Lower lobe of right lung (tissue), 2 donors: Measurements from ENCODE around the gene TRPC4AP. TPM values are rescaled to one million over a fixed set of nuclear protein-coding genes. Genes with fewer than 3 reads are reported as not detected.
A peak's percentile ranks its signal among the peaks of the same experiment; 100 is the strongest.

ENCODE experiments used
- ATAC-seq, 2 donors: fragments of 200-7000 bp; cut with Tn5 transposase; one replicate each; pipeline ENCODE4 v1.9.1; 2020 to 2022; ENCODE audit warnings: mild to moderate bottlenecking in 2 of 2, moderate library complexity in 2 of 2
- DNase-seq: peaks from one replicate; pipeline ENCODE4 v3.0.0-alpha.2; 2020
- H3K27ac ChIP-seq: fragments of 200-600 bp; one replicate; pipeline ENCODE4 v1.8.0; 2022
- H3K27me3 ChIP-seq: fragments of 200-600 bp; one replicate; pipeline ENCODE4 v1.8.0; 2022; ENCODE audit warnings: low read depth
- H3K36me3 ChIP-seq: fragments of 200-600 bp; one replicate; pipeline ENCODE4 v1.8.0; 2022; ENCODE audit warnings: mild to moderate bottlenecking
- H3K4me1 ChIP-seq: fragments of 200-600 bp; one replicate; pipeline ENCODE4 v1.8.0; 2022
- H3K4me3 ChIP-seq: fragments of 200-600 bp; one replicate; pipeline ENCODE4 v1.8.0; 2022; ENCODE audit warnings: mild to moderate bottlenecking
- H3K9me3 ChIP-seq: fragments of 200-600 bp; one replicate; pipeline ENCODE4 v1.8.0; 2022
- CTCF ChIP-seq: fragments of 200-600 bp; IDR thresholded peaks from one replicate; pipeline ENCODE4 v1.8.0; 2022; ENCODE audit warnings: antibody characterized with exemption, mild to moderate bottlenecking
- intact Hi-C: fragments of 100-400 bp; cut with DNase I; formaldehyde crosslinking; loops from one replicate; pipeline ENCODE4 v1.11.0; 2022
- total RNA-seq: library from RNA; stranded (reverse); fragmentation: NEBNext Ultra II Directional; extraction: Animal tissue kit (Norgen Biotek cat#: 25700); gene quantifications from one replicate; pipeline ENCODE4 v1.2.1, GENCODE V29; 2021
- donor health status: DM: no; HTN: yes; CAD: no; lungs with severe emphysema.

TRPC4AP gene
- total RNA-seq, 1 donor from 2014 or later = 63.2 TPM

DNA sequence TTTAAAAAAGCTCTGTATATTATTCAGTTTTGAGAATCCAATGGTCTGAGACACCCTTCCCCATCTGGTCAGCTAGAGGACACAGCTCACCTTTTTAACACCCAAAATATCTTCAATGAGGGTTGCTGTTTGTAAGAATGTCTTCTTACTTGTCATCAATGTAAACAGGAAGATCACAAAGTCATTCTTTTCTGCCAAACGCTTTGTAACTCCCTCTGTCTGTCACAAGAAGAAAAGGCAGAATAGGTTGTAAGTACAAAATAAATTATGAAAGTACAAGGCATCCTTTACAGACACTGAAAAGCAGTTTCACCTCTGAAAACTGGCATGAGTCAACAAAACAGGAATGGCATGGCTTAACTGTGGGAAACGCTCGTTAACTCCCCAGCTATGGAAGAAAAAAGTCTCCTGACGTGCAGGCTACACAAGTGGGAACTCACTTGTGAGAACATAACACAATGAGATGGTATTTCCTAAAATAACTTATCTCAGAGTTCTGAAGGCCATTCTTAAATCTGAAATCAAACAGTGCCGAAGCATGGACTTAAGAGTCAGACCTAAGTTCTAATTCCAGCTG is 42.7 kb downstream of the TRPC4AP start:
- ATAC-seq (peak in 1 of 2 donors; percentile 55), DNase-seq (no peak)
- TF ChIP-seq CTCF = no peak
- H3K36me3 ChIP-seq = peaks cover 69% of the 10 kb centered on the region
- intact Hi-C loops = no loop called here
- no peak overlapping the region for H3K27ac ChIP-seq
- no peak overlapping the region for H3K4me3 ChIP-seq
- H3K27me3 ChIP-seq = no peaks in the 10 kb centered on the region
- H3K4me1 ChIP-seq = peaks cover 6% of the 10 kb centered on the region
- H3K9me3 ChIP-seq = no peaks in the 10 kb centered on the region

DNA sequence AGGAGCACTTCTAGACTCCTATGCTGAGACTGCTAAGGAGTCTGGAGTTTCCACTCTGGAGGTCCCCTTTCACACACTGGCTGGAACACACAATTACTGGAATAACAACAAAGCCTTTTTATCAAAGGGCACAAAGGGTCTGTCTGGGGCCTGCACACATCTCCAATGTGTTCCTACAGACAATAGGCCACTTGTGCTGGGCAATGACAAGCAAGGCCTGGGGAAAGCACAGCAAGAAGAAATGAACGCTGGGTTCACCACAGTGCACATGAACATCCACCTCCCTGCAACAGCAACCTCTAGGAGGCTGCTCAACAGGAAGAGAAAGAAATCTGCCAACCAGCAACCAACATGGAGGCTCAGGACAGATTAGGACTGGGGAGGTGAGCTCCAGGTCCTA is 43.9 kb downstream of the TRPC4AP start:
- TF ChIP-seq CTCF = no peak
- Histone ChIP-seq H3K36me3 (peaks cover 69% of the 10 kb centered on the region), H3K9me3 (no peaks in the 10 kb centered on the region), H3K4me3 (no peak overlapping the region), H3K27ac (no peak overlapping the region), H3K27me3 (no peaks in the 10 kb centered on the region), H3K4me1 (no peaks in the 10 kb centered on the region)
- ATAC-seq (no peak), DNase-seq (no peak)
- intact Hi-C loops = no loop called here

DNA sequence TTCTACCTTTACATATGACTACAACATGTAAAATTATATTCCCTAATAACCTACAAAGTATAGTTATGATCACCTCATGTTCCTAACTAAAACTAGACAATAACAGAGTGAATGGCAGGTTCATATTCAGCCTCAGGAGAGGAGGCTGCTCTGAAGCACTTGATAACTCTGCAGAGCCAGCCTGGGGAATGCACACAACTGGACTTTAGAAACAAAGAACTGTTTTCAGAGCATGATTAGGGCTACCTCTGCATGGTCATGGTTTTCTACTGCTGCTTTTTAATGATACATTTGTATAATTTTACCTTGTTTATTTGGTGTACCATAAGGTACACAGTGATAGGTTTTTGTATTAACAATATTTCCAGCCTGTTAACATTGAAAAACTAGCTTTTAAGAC is 50.3 kb downstream of the TRPC4AP start:
- TF ChIP-seq CTCF = no peak
- no peak overlapping the region for H3K4me3 ChIP-seq
- ATAC-seq (no peak), DNase-seq (no peak)
- no peaks in the 10 kb centered on the region for H3K9me3 ChIP-seq
- peaks cover 10% of the 10 kb centered on the region for H3K4me1 ChIP-seq
- H3K27me3 ChIP-seq = no peaks in the 10 kb centered on the region
- peaks cover 69% of the 10 kb centered on the region for H3K36me3 ChIP-seq
- H3K27ac ChIP-seq = no peak overlapping the region
- intact Hi-C loops = no loop called here

GRCh38 chr20:35040646-35041045 is 52.0 kb downstream of the TRPC4AP start:
- no peak overlapping the region for H3K4me3 ChIP-seq
- DNase-seq (no peak), ATAC-seq (no peak)
- peaks cover 63% of the 10 kb centered on the region for H3K36me3 ChIP-seq
- H3K4me1 ChIP-seq = peaks cover 10% of the 10 kb centered on the region
- TF ChIP-seq CTCF = no peak
- H3K9me3 ChIP-seq = no peaks in the 10 kb centered on the region
- H3K27ac ChIP-seq = no peak overlapping the region
- intact Hi-C loops = no loop called here
- no peaks in the 10 kb centered on the region for H3K27me3 ChIP-seq

DNA sequence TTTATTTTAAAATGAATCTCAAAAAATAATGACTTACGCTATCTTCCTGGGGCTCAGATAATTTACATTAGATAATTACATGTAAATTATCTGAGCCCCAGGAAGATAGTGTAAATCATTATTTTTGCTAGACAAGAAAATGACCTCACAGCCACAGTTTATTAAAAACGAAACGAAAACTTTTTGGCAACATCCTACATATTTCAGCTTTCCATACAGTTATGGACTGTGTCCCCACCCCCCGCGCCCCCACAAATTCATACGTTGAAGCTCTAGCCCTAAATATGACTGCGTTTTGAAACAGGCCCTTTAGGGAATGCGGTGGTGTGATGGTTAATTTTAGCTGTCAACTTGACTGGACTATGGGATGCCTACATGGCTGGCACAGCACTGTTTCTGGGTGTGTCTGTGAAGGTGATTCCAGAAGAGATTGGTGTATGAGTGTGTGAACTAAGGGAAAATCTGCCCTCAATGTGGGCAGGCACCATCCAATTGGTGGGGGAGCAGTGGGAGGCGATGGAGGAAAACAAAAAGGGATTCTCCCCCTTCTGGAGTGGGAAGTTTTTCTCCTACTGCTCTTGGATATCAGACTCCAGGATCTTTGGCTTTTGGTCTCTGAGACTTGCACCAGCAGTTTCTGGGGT is 52.6 kb downstream of the TRPC4AP start:
- Histone ChIP-seq H3K27me3 (no peaks in the 10 kb centered on the region), H3K27ac (peak overlapping the region; percentile 27), H3K4me3 (no peak overlapping the region), H3K9me3 (no peaks in the 10 kb centered on the region), H3K36me3 (peaks cover 63% of the 10 kb centered on the region), H3K4me1 (peaks cover 10% of the 10 kb centered on the region)
- no peak for DNase-seq
- no peak for TF ChIP-seq CTCF
- no peak for ATAC-seq
- intact Hi-C loops = no loop called here
